ENCODE measurements around the gene BTG3.

Gene BTG3

DNA sequence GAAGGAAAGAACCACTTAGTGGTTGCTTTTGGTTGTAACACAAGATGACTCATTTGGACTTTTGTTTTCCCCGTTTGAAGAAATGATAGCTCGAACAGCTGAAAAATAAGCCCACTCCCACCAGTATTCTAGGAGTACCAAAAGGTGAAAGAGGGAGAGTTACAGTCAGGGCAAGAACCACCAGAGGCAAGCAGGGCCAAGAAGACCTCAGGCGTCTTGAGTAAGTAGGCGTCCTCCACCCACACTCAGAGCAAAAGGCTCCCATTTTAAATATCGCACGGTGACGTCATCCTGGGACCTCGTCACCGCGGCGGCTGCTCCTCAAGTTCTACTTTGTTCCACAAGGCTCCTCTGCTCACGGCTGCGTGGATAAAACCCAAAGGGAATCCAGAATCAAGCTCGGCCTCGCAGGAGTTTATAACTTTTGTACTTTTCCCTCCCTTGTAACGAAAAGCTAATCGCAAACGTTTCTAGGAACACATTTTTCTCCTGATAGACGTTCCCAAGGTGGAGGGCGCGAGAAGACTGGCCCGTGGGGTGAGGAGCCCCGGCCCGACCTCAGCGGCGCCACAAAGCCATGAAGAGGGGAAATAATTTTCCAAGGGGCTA is 1.2 kb downstream of the BTG3 start:
- Histone ChIP-seq H4K20me1 (ENCODE audit: insufficient read depth, low read length, poor library complexity, severe bottlenecking) (peaks cover 49% of the 10 kb centered on the region), H3K27me3 (ENCODE audit: insufficient read depth, low read length, poor library complexity, severe bottlenecking) (no peaks in the 10 kb centered on the region), H3K79me2 (ENCODE audit: insufficient read depth, low read length) (peaks cover 59% of the 10 kb centered on the region), H3K4me2 (ENCODE audit: low read depth, low read length, poor library complexity, severe bottlenecking) (peak overlapping the region; percentile 95), H3K36me3 (ENCODE audit: insufficient read depth, low read length) (peaks cover 5% of the 10 kb centered on the region), H3K4me1 (ENCODE audit: insufficient read depth, low read length, poor library complexity, severe bottlenecking) (peaks cover 43% of the 10 kb centered on the region), H3K9ac (ENCODE audit: low read depth, low read length, poor library complexity, severe bottlenecking) (peak overlapping the region; percentile 91), H3F3A (ENCODE audit: low read depth) (peaks cover 5% of the 10 kb centered on the region; the same call in 1 of the 2 replicates), H2AFZ (ENCODE audit: low read length) (peak overlapping the region; percentile 44), H3K9me2 (replicated peaks; ENCODE audit: low read depth, low read length) (no peaks in the 10 kb centered on the region), H3K9me3 (ENCODE audit: insufficient read depth, low read depth, low read length) (no peaks in the 10 kb centered on the region), H3K4me3 (ENCODE audit: low read length, poor library complexity, severe bottlenecking) (peak overlapping the region; percentile 80)
- TF ChIP-seq, protein P1, sequence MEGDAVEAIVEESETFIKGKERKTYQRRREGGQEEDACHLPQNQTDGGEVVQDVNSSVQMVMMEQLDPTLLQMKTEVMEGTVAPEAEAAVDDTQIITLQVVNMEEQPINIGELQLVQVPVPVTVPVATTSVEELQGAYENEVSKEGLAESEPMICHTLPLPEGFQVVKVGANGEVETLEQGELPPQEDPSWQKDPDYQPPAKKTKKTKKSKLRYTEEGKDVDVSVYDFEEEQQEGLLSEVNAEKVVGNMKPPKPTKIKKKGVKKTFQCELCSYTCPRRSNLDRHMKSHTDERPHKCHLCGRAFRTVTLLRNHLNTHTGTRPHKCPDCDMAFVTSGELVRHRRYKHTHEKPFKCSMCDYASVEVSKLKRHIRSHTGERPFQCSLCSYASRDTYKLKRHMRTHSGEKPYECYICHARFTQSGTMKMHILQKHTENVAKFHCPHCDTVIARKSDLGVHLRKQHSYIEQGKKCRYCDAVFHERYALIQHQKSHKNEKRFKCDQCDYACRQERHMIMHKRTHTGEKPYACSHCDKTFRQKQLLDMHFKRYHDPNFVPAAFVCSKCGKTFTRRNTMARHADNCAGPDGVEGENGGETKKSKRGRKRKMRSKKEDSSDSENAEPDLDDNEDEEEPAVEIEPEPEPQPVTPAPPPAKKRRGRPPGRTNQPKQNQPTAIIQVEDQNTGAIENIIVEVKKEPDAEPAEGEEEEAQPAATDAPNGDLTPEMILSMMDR (conservative IDR thresholded peaks at IDR 0.05; ENCODE audit: low read length), result no peak
- TF ChIP-seq EZH2phosphoT487 (IDR thresholded peaks at IDR 0.05; ENCODE audit: borderline replicate concordance), result no peak

DNA sequence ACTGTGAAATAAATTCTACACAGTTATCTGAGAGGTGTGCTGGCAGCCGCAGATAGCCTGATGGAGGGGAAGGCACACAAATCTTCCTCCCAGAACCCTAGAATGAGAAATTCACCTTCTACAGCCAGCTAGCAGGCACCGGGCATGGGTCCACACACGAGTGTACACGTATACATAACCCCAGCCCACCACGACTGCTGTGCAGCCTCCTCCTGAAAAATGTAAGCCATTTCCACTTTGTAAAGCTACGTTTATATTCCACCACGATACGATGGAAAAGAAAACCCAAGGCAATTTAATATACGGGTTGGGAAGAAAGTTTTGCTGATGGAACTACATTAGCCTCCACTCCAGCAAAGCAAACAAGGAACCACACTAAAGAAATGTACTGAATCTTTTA is 1.8 kb downstream of the BTG3 start:
- TF ChIP-seq, protein P1 (conservative IDR thresholded peaks at IDR 0.05; ENCODE audit: low read length), result no peak
- no peak for TF ChIP-seq EZH2phosphoT487 (IDR thresholded peaks at IDR 0.05; ENCODE audit: borderline replicate concordance)

DNA sequence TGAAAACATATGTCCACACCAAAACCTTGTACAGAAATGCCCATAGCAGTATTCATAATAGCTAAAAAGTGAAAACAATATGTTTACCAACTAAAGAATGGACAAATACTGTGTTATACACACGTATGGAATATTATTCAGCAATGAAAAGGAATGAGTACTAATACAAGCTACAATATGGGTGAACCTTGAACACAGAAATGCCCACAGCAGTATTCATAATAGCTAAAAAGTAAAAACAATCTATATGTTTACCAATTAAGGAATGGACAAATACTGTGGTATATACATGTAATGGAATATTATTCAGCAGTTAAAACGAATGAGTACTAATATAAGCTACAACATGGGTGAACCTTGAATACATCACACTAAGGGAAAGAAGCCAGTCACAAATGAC is 3.0 kb downstream of the BTG3 start:
- Histone ChIP-seq H3K4me3 (ENCODE audit: low read length, poor library complexity, severe bottlenecking) (peak overlapping the region; percentile 80), H3K9ac (ENCODE audit: low read depth, low read length, poor library complexity, severe bottlenecking) (peak overlapping the region; percentile 72), H3K9me2 (replicated peaks; ENCODE audit: low read depth, low read length) (no peaks in the 10 kb centered on the region), H3K4me2 (ENCODE audit: low read depth, low read length, poor library complexity, severe bottlenecking) (peak overlapping the region; percentile 95), H2AFZ (ENCODE audit: low read length) (no peak overlapping the region), H3F3A (ENCODE audit: low read depth) (peaks cover 5% of the 10 kb centered on the region; the same call in 1 of the 2 replicates), H3K9me3 (ENCODE audit: insufficient read depth, low read depth, low read length) (no peaks in the 10 kb centered on the region), H3K36me3 (ENCODE audit: insufficient read depth, low read length) (peaks cover 12% of the 10 kb centered on the region), H3K27me3 (ENCODE audit: insufficient read depth, low read length, poor library complexity, severe bottlenecking) (no peaks in the 10 kb centered on the region), H4K20me1 (ENCODE audit: insufficient read depth, low read length, poor library complexity, severe bottlenecking) (peaks cover 67% of the 10 kb centered on the region), H3K4me1 (ENCODE audit: insufficient read depth, low read length, poor library complexity, severe bottlenecking) (peaks cover 53% of the 10 kb centered on the region), H3K79me2 (ENCODE audit: insufficient read depth, low read length) (peaks cover 77% of the 10 kb centered on the region)
- TF ChIP-seq EZH2phosphoT487 (IDR thresholded peaks at IDR 0.05; ENCODE audit: borderline replicate concordance), result no peak
- TF ChIP-seq, protein P1 (conservative IDR thresholded peaks at IDR 0.05; ENCODE audit: low read length), result no peak

More for the DNA sequence above, 1.8 kb downstream of the BTG3 start:
- Histone ChIP-seq H3K9me3 (ENCODE audit: insufficient read depth, low read depth, low read length) (no peaks in the 10 kb centered on the region), H3K4me1 (ENCODE audit: insufficient read depth, low read length, poor library complexity, severe bottlenecking) (peaks cover 48% of the 10 kb centered on the region), H4K20me1 (ENCODE audit: insufficient read depth, low read length, poor library complexity, severe bottlenecking) (peaks cover 55% of the 10 kb centered on the region), H3K27me3 (ENCODE audit: insufficient read depth, low read length, poor library complexity, severe bottlenecking) (no peaks in the 10 kb centered on the region), H3K36me3 (ENCODE audit: insufficient read depth, low read length) (peaks cover 5% of the 10 kb centered on the region), H3K9ac (ENCODE audit: low read depth, low read length, poor library complexity, severe bottlenecking) (peak overlapping the region; percentile 91), H3K79me2 (ENCODE audit: insufficient read depth, low read length) (peaks cover 65% of the 10 kb centered on the region), H3K4me3 (ENCODE audit: low read length, poor library complexity, severe bottlenecking) (peak overlapping the region; percentile 80), H2AFZ (ENCODE audit: low read length) (peak overlapping the region; percentile 44; the same call in 1 of the 2 replicates), H3K9me2 (replicated peaks; ENCODE audit: low read depth, low read length) (no peaks in the 10 kb centered on the region), H3F3A (ENCODE audit: low read depth) (peaks cover 5% of the 10 kb centered on the region; the same call in 1 of the 2 replicates), H3K4me2 (ENCODE audit: low read depth, low read length, poor library complexity, severe bottlenecking) (peak overlapping the region; percentile 95)

Data from Loucy (cell line).